Activated CD8-positive, alpha-beta memory T cell treated with anti-CD3 and anti-CD28 coated beads, Interleukin-2, amount 10 ng/mL, durations not matched to agents 7 days and 5 days (primary cell): ENCODE measurements around the gene APC2. TPM values are rescaled to one million over a fixed set of nuclear protein-coding genes. Genes with fewer than 3 reads are reported as not detected.

ENCODE experiments used
- ATAC-seq: fragments of 150-1000 bp; cut with Tn5 transposase; one replicate; pipeline ENCODE4 v1.10.0; 2021; ENCODE audit warnings: moderate library complexity
- CTCF ChIA-PET: fragments of 350-600 bp; sonication (Branson Sonifier 250); formaldehyde crosslinking; loops from one replicate; lab custom pipeline; 2021; ENCODE audit warnings: antibody characterized with exemption; lab: Charles Lee
- DNase-seq: peaks from one replicate; pipeline ENCODE4 v3.0.0-alpha.2; 2020
- H3K27ac Mint-ChIP-seq: one replicate; pipeline ENCODE4 v1.8.0; 2021; ENCODE audit warnings: mild to moderate bottlenecking, mixed read lengths
- H3K27me3 Mint-ChIP-seq: one replicate; pipeline ENCODE4 v1.8.0; 2021; ENCODE audit warnings: mixed read lengths
- H3K36me3 Mint-ChIP-seq: one replicate; pipeline ENCODE4 v1.8.0; 2021; ENCODE audit warnings: mild to moderate bottlenecking, mixed read lengths
- H3K4me1 Mint-ChIP-seq: one replicate; pipeline ENCODE4 v1.8.0; 2021; ENCODE audit warnings: mixed read lengths
- H3K4me3 Mint-ChIP-seq: one replicate; pipeline ENCODE4 v1.8.0; 2021; ENCODE audit warnings: mild to moderate bottlenecking, moderate library complexity, mixed read lengths
- H3K9me3 Mint-ChIP-seq: one replicate; pipeline ENCODE4 v1.8.0; 2022; ENCODE audit warnings: low read depth, mixed read lengths
- total RNA-seq, 2 experiments: library from RNA; stranded (reverse); gene quantifications; one replicate each; pipeline ENCODE4 v1.2.3, GENCODE V29; 2021

APC2 gene
- total RNA-seq, 2 experiments from 2014 or later: 0.03 to 0.12 TPM

DNA sequence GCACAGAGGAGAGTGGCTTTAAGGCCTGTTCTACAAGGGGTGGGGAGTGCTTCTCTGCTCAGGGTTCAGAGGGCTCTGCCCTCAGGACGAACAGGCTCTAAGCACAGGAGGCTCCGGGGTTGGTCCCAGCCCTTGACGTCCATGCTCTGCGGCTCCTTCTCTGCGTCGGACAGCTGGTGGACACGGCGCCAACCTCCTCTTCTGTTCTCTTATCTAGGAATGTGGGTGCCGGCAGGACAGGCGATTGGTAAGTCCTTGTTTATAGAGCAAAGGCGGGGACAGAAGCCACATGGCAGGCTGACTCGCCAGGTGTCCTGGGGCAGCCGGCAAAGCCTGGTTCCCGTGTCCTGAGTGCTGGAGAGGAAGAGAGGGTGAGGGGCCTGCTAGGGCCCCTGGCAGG is 20.2 kb upstream of the APC2 start:
- CTCF ChIA-PET: no interaction called here

DNA sequence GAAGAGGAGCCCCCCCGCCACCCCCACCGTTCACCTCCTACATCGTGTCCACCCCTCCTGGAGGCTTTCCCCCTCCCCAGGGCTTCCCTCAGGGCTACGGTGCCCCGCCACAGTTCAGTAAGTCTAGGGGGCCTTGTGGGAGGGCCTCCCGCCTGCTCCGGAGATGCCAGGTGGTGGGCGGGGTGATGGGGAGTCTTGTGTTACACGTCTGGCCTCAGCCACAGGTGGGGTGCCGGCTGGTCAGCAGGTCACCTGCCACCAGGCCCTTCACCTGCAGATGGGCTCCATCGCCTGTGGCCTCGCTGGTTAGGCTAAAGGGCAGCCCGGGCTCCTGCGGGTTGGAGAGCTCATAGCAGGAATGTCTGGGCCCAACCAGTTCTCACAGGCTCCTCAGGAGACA is 19.7 kb upstream of the APC2 start:
- DNase-seq (no peak), ATAC-seq (no peak)
- CTCF ChIA-PET: no interaction called here
- Mint-ChIP-seq H3K27me3 (no peaks in the 10 kb centered on the region), H3K9me3 (no peaks in the 10 kb centered on the region), H3K27ac (no peak overlapping the region), H3K36me3 (peaks cover 10% of the 10 kb centered on the region), H3K4me1 (no peaks in the 10 kb centered on the region), H3K4me3 (no peak overlapping the region)

More for the DNA sequence above, 20.2 kb upstream of the APC2 start:
- ATAC-seq (no peak), DNase-seq (no peak)
- H3K4me3 Mint-ChIP-seq: no peak overlapping the region
- no peaks in the 10 kb centered on the region for H3K9me3 Mint-ChIP-seq
- H3K4me1 Mint-ChIP-seq: no peaks in the 10 kb centered on the region
- no peaks in the 10 kb centered on the region for H3K27me3 Mint-ChIP-seq
- no peak overlapping the region for H3K27ac Mint-ChIP-seq
- peaks cover 13% of the 10 kb centered on the region for H3K36me3 Mint-ChIP-seq

DNA sequence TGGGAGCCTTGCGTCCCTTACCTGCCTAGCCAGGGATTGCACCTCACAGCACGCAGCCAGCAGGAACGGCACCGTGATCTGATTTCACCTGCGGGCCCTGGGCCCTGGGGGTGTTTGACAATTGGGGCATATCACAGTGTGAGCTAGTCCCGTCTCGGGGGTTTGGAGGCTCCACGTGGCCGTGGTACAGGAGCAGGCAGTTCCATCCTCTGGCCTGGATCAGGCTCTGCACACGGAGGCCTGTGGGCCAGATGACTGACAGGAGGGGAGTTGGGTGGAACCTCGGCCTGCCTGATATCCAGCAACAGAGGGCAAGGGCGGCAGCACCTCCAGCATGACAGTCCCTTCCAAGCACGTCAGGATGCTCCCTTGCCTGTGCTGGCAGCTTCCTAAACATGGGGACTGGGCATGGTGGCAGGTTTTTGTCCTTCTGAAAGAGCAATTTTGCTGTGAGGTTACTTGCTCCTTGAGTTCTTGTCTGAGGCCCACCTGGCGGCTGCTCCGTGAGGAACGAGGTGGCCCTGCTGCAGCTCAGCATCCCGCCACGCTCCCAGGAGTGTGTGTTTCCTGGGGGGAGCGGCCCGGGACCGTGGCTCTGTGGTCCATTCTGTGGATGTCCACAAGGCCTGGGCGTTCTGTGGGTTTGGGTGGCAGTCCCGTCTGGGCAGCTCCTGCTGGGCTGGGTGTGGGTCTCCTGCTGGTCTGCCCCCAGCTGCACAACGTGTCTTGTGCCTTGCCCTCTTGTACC is 18.0 kb upstream of the APC2 start:
- ATAC-seq: no peak
- no peaks in the 10 kb centered on the region for H3K4me1 Mint-ChIP-seq
- H3K9me3 Mint-ChIP-seq: no peaks in the 10 kb centered on the region
- H3K27me3 Mint-ChIP-seq: no peaks in the 10 kb centered on the region
- CTCF ChIA-PET: no interaction called here
- peaks cover 9% of the 10 kb centered on the region for H3K36me3 Mint-ChIP-seq
- DNase-seq: no peak
- H3K4me3 Mint-ChIP-seq: no peak overlapping the region
- H3K27ac Mint-ChIP-seq: no peak overlapping the region

DNA sequence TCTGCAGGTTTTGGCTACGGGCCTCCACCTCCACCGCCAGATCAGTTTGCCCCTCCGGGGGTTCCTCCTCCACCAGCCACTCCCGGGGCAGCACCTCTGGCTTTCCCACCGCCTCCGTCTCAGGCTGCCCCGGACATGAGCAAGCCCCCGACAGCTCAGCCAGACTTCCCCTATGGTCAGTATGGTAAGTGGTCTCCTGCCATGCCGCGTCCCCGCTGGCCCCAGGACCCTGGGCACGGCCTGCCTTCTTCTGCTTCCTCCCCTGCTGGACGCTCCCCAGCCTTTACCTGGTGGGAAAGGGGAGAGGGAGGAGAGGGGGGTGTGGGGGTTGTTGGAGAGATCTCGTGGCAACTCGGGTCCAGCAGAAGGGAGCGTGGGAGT is 17.4 kb upstream of the APC2 start:
- Mint-ChIP-seq H3K4me1 (peaks cover under 1% of the 10 kb centered on the region), H3K36me3 (peaks cover 9% of the 10 kb centered on the region), H3K9me3 (no peaks in the 10 kb centered on the region), H3K4me3 (no peak overlapping the region), H3K27me3 (no peaks in the 10 kb centered on the region), H3K27ac (no peak overlapping the region)
- ATAC-seq (no peak), DNase-seq (no peak)
- CTCF ChIA-PET: no interaction called here

DNA sequence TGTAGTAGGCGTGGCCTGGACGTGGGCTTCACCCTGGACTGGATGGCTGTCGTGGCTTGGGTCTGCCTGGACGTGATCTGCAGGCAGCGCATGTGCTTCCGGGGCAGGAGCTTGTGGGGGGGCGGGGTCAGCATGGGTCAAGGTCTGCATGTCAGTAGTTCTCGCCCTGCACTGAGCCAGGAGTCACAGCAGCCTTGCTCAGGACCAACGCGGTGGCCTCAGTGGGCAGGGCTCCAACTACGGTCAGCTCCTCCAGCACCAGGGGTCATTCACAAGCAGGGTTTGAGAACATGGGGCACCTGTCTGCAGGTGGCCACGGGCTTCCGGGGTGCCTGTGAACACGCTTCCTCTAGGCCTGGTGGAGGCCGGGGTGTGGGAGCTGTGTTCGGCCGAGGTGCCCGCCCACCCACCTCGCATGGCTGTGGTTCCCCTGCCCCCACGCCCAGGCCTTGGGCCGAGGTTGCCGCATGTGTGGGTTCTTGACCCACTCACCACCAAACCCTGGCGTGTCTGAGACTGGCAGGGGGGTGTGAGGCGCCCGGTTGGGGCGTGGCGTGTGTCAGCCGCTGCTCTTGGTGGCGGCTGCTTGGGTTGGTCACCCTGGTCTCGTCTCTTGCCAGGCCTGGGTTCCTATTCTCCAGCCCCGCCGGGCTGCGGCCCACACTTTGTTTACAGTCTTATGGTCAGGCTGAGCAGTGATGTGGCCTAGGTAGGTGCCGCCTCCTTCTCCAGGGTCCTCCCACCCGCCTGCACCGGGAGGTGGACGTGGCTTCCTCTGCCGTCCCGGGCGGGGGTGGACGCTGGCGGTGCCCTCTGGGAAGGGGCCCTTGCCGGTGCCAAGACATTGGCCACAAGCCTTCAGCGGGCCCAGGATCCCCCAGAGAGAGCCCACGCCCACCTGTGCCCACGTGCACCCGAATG is 16.5 kb upstream of the APC2 start:
- no peak overlapping the region for H3K4me3 Mint-ChIP-seq
- H3K36me3 Mint-ChIP-seq: peaks cover 12% of the 10 kb centered on the region
- H3K9me3 Mint-ChIP-seq: no peaks in the 10 kb centered on the region
- ATAC-seq (no peak), DNase-seq (no peak)
- no peaks in the 10 kb centered on the region for H3K27me3 Mint-ChIP-seq
- CTCF ChIA-PET: no interaction called here
- peaks cover 5% of the 10 kb centered on the region for H3K4me1 Mint-ChIP-seq
- no peak overlapping the region for H3K27ac Mint-ChIP-seq

DNA sequence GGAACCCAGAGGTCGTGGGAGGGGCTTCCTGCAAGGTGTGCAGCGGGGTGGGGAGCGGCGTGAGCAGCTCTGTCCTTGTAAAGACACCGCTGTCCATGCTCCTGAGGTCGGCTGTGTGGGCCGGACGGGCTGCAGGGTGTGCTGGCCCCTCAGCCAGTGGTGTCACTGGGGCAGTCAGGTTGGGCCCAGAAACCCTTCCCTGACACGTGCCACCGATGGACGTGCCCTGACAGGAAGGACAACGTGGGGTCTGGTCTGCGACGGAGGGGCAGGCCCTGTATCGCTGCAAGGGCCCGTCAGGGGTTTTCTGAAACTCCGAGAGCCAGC is 15.9 kb upstream of the APC2 start:
- DNase-seq (no peak), ATAC-seq (no peak)
- H3K4me3 Mint-ChIP-seq: no peak overlapping the region
- H3K27me3 Mint-ChIP-seq: no peaks in the 10 kb centered on the region
- peaks cover 14% of the 10 kb centered on the region for H3K36me3 Mint-ChIP-seq
- peaks cover 5% of the 10 kb centered on the region for H3K4me1 Mint-ChIP-seq
- CTCF ChIA-PET: no interaction called here
- no peak overlapping the region for H3K27ac Mint-ChIP-seq
- H3K9me3 Mint-ChIP-seq: no peaks in the 10 kb centered on the region

DNA sequence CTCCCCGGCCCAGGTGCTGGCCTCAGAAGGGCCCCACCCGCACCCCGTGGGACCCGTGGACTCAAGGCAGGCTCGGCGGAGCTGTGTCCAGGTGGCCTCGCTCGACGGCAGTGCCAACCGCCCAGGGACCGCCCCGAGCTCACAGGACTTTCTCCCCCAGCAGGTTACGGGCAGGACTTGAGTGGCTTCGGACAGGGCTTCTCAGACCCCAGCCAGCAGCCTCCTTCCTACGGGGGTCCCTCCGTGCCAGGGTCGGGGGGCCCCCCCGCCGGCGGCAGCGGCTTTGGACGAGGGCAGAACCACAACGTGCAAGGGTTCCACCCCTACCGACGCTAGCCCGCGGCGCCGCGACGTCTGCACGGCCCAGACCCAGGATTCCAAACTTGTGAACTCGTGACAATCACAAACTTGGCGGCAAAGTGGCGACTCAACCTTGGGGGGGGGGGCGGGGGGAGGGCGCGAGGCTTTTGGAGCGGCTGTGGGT is 15.3 kb upstream of the APC2 start:
- no peak overlapping the region for H3K4me3 Mint-ChIP-seq
- no peaks in the 10 kb centered on the region for H3K9me3 Mint-ChIP-seq
- H3K4me1 Mint-ChIP-seq: peaks cover 8% of the 10 kb centered on the region
- no peak for ATAC-seq
- H3K27me3 Mint-ChIP-seq: no peaks in the 10 kb centered on the region
- H3K27ac Mint-ChIP-seq: no peak overlapping the region
- peaks cover 18% of the 10 kb centered on the region for H3K36me3 Mint-ChIP-seq
- no peak for DNase-seq
- CTCF ChIA-PET: interaction anchor here (0.6 kb wide), 1 partner anchor 246 kb away, joined by 3 read pairs; no protein-coding TSS in a partner anchor

DNA sequence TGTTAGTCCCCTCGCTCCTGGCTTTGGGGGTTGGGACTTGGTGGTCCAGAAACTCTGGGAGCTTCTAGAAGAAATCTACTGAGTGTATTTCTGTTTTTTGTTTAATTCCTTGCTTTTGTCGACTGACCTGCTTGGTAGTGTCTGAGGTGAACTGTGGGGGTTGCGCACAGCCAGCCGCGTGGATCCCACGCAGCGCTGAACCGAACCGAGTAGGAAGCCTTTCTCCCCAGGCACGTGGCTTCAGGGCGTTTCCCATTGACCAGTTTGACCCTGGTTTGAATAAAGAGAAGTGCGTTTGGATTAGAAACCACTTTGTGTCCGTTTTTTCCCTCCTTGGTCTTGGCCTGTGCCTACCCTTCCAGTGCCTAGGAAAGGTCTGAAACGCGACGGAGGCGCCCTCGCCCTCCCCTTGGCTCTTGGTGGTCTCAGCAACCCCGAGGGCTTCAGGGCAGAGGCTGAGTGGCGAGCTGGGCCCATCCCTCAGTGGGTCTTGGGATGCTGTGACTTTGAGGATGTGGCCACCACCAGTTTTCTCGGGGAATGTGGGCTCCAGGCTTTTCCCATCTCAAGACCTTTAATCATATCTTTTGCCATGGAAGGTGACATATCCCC is 14.4 kb upstream of the APC2 start:
- Mint-ChIP-seq H3K4me1 (peaks cover 17% of the 10 kb centered on the region), H3K27me3 (no peaks in the 10 kb centered on the region), H3K36me3 (peaks cover 26% of the 10 kb centered on the region), H3K27ac (no peak overlapping the region), H3K9me3 (no peaks in the 10 kb centered on the region), H3K4me3 (no peak overlapping the region)
- ATAC-seq: no peak
- CTCF ChIA-PET: interaction anchor here (1.4 kb wide), 1 partner anchor 10 kb away, joined by 6 read pairs; no protein-coding TSS in a partner anchor
- no peak for DNase-seq

DNA sequence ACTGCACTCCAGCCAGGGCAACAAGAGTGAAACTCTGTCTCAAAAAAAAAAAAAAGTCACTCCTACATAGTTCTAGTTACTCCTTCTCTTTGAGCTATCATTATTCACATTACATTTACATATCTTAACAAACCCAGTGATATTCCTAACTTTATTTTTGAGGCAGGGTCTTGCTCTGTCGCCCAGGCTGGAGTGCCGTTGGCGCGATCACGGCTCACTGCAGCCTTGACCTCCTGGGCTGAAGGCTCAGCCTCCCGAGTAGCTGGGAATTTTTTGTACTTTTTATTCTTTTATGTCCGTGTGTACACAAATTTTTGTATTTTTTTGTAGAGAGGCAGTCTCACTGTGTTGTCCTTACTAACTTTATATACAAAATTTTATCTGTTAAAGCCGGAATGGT is 12.3 kb upstream of the APC2 start:
- H3K4me1 Mint-ChIP-seq: peaks cover 27% of the 10 kb centered on the region
- H3K27me3 Mint-ChIP-seq: no peaks in the 10 kb centered on the region
- CTCF ChIA-PET: interaction anchor here (0.8 to 1.2 kb wide), 4 partner anchors 25 to 160 kb away, joined by 3 to 4 read pairs (median 3); partner anchors contain the start of gene NDUFS7
- H3K27ac Mint-ChIP-seq: peak overlapping the region; percentile 99
- ATAC-seq: no peak
- no peaks in the 10 kb centered on the region for H3K9me3 Mint-ChIP-seq
- H3K4me3 Mint-ChIP-seq: no peak overlapping the region
- no peak for DNase-seq
- peaks cover 44% of the 10 kb centered on the region for H3K36me3 Mint-ChIP-seq

DNA sequence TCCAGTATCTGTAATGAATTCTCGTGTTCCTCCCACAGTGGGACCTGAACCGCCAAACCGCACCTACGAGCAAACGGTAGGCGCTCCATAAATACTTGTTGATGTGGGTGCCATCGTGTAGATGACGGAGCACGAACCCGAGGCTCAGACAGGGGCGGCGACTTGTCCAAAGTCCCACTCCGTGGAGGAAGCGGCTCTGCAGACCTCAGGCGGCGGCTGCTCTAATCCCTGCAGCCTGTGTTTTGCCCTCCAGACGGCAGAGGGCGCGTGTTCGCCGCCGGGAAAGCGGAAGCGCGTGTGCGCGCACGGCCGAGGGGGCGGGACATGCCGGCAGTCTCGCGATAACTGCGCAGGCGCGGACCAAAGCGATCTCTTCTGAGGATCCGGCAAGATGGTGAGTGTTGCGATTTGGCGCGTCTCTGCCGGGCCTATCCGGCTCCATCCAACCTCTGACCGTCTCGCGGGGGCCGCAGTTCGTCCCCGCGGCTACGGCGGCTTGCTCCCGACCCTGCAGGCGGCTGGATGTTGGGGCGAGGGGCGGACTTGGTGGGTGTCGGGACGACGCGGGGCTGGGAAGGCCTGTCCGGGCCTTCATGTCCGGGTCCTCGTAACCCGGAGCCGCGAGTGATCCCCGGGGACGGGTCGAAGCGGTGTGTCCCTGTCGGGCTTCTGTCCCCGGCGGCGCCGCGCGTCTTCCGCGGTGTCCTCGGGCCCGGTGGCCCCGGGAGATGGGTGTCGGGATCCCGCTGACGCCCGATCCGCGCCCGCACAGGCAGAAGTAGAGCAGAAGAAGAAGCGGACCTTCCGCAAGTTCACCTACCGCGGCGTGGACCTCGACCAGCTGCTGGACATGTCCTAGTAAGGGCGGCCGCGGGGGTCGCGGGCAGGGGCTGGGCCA is 11.6 kb upstream of the APC2 start, which contains the start of gene RPS15:
Gene RPS15 (plus strand): TSS at position 362 of the 898 bp plus-strand sequence. CDS start 30 bp downstream, at position 392.
- H3K36me3 Mint-ChIP-seq: peaks cover 45% of the 10 kb centered on the region
- ATAC-seq (peak; percentile 85), DNase-seq (peak; percentile 96)
- peaks cover 29% of the 10 kb centered on the region for H3K4me1 Mint-ChIP-seq
- no peaks in the 10 kb centered on the region for H3K9me3 Mint-ChIP-seq
- peak within 1 kb of the TSS; percentile 99 for H3K27ac Mint-ChIP-seq
- CTCF ChIA-PET: interaction anchor here (0.8 to 1.2 kb wide), 4 partner anchors 12 to 161 kb away, joined by 3 to 4 read pairs (median 3); partner anchors contain the start of gene APC2
- no peaks in the 10 kb centered on the region for H3K27me3 Mint-ChIP-seq
- peak within 1 kb of the TSS; percentile 95 for H3K4me3 Mint-ChIP-seq

DNA sequence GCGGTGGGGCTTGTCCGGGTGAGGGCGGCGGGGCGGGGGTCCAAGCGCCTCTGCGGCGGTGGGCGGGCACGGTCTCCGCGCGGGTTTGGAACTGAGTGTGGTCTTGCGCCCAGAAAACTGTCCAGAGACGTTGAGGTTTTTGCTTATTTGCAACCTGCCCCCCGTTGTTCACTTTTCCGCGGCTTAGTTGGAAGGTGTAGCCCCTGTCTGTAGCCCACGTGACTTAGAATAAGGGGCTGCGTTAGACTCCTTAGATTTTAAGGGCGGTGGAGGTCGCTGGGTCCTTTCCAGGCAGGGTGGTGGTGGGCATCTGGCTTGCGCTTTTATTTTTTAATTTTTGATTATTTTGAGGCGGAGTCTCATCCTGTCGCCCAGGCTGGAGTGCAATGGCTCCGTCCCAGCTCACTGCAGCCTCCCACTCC is 11.0 kb upstream of the APC2 start:
- H3K36me3 Mint-ChIP-seq: peaks cover 45% of the 10 kb centered on the region
- H3K4me1 Mint-ChIP-seq: peaks cover 30% of the 10 kb centered on the region
- H3K4me3 Mint-ChIP-seq: peak overlapping the region; percentile 95
- H3K27me3 Mint-ChIP-seq: no peaks in the 10 kb centered on the region
- CTCF ChIA-PET: interaction anchor here (1.2 kb wide), 1 partner anchor 11 kb away, joined by 3 read pairs; the partner anchor contains the start of gene APC2
- DNase-seq: no peak
- peak; percentile 10 for ATAC-seq
- H3K9me3 Mint-ChIP-seq: no peaks in the 10 kb centered on the region
- peak overlapping the region; percentile 99 for H3K27ac Mint-ChIP-seq
